ENCODE measurements around the gene PPP2R3B. TPM values are rescaled to one million over a fixed set of nuclear protein-coding genes. Genes with fewer than 3 reads are reported as not detected.

PPP2R3B gene
- total RNA-seq, 2 experiments from 2014 or later: 31.7 to 32.2 TPM

GRCh38 chrX:292900-293897, 93.5 kb downstream of the PPP2R3B start:
- CTCF ChIA-PET: no interaction called here
- no peak for DNase-seq
- peaks cover 35% of the 10 kb centered on the region for H3K36me3 Mint-ChIP-seq

GRCh38 chrX:291411-291901, 95.3 kb downstream of the PPP2R3B start:
- no peak overlapping the region for H3K27ac Mint-ChIP-seq
- H3K4me1 Mint-ChIP-seq (ENCODE audit: low read depth): peaks cover 5% of the 10 kb centered on the region
- ChIA-PET CTCF (no interaction called here), POLR2A (no interaction called here)
- no peaks in the 10 kb centered on the region for H3K9me3 Mint-ChIP-seq
- no peak for DNase-seq
- H3K27me3 Mint-ChIP-seq: no peaks in the 10 kb centered on the region
- H3K36me3 Mint-ChIP-seq: peaks cover 36% of the 10 kb centered on the region
- no peak overlapping the region for H3K4me3 Mint-ChIP-seq
- intact Hi-C loops (cut with micrococcal nuclease): no loop called here

More at GRCh38 chrX:292900-293897, 93.5 kb downstream of the PPP2R3B start:
- Mint-ChIP-seq H3K4me3 (no peak overlapping the region), H3K4me1 (ENCODE audit: low read depth) (no peaks in the 10 kb centered on the region), H3K9me3 (no peaks in the 10 kb centered on the region), H3K27ac (no peak overlapping the region), H3K27me3 (no peaks in the 10 kb centered on the region)
- POLR2A ChIA-PET: no interaction called here
- intact Hi-C loops (cut with micrococcal nuclease): no loop called here

GRCh38 chrX:290476-291166, 96.1 kb downstream of the PPP2R3B start:
- intact Hi-C loops (cut with micrococcal nuclease): no loop called here
- no peaks in the 10 kb centered on the region for H3K27me3 Mint-ChIP-seq
- no peak for DNase-seq
- no peak overlapping the region for H3K4me3 Mint-ChIP-seq
- H3K27ac Mint-ChIP-seq: no peak overlapping the region
- peaks cover 9% of the 10 kb centered on the region for H3K4me1 Mint-ChIP-seq (ENCODE audit: low read depth)
- no peaks in the 10 kb centered on the region for H3K9me3 Mint-ChIP-seq
- POLR2A ChIA-PET: no interaction called here
- H3K36me3 Mint-ChIP-seq: peaks cover 33% of the 10 kb centered on the region
- CTCF ChIA-PET: no interaction called here

GRCh38 chrX:288561-288991, 98.1 kb downstream of the PPP2R3B start:
- H3K36me3 Mint-ChIP-seq: peaks cover 41% of the 10 kb centered on the region
- no peaks in the 10 kb centered on the region for H3K9me3 Mint-ChIP-seq
- ChIA-PET CTCF (no interaction called here), POLR2A (no interaction called here)
- intact Hi-C loops (cut with micrococcal nuclease): no loop called here
- no peak overlapping the region for H3K27ac Mint-ChIP-seq
- no peaks in the 10 kb centered on the region for H3K27me3 Mint-ChIP-seq
- no peak overlapping the region for H3K4me3 Mint-ChIP-seq
- H3K4me1 Mint-ChIP-seq (ENCODE audit: low read depth): peaks cover 20% of the 10 kb centered on the region
- no peak for DNase-seq

GRCh38 chrX:287670-288069, 99.0 kb downstream of the PPP2R3B start:
- Mint-ChIP-seq H3K36me3 (peaks cover 32% of the 10 kb centered on the region), H3K27ac (no peak overlapping the region)
- intact Hi-C loops (cut with micrococcal nuclease): no loop called here

GRCh38 chrX:285076-285677, 101.5 kb downstream of the PPP2R3B start:
- H3K27me3 Mint-ChIP-seq: no peaks in the 10 kb centered on the region
- H3K4me1 Mint-ChIP-seq (ENCODE audit: low read depth): peaks cover 20% of the 10 kb centered on the region
- no peaks in the 10 kb centered on the region for H3K9me3 Mint-ChIP-seq
- intact Hi-C loops (cut with micrococcal nuclease): no loop called here
- H3K36me3 Mint-ChIP-seq: peaks cover 22% of the 10 kb centered on the region
- ChIA-PET CTCF (no interaction called here), POLR2A (no interaction called here)
- no peak overlapping the region for H3K27ac Mint-ChIP-seq
- no peak overlapping the region for H3K4me3 Mint-ChIP-seq
- DNase-seq: no peak

More at GRCh38 chrX:287670-288069, 99.0 kb downstream of the PPP2R3B start:
- CTCF ChIA-PET: no interaction called here
- Mint-ChIP-seq H3K27me3 (no peaks in the 10 kb centered on the region), H3K4me1 (ENCODE audit: low read depth) (peaks cover 20% of the 10 kb centered on the region), H3K4me3 (no peak overlapping the region), H3K9me3 (no peaks in the 10 kb centered on the region)
- peak; percentile 1 for DNase-seq
- POLR2A ChIA-PET: no interaction called here

Other genes with a start within 250 kb of the PPP2R3B start
- gene PLCXD1, start 105.5 kb downstream of the PPP2R3B start, total RNA-seq: 10 to 100 TPM; 42.2 to 46.5 TPM
- gene GTPBP6, start 68.1 kb downstream of the PPP2R3B start, total RNA-seq: 10 to 100 TPM; 60.0 to 62.4 TPM
- not detected for gene SHOX, start 243.9 kb upstream of the PPP2R3B start, total RNA-seq